GM12878 (cell line): ENCODE data around the gene RPS6KA5. TPM values are rescaled to one million over a fixed set of nuclear protein-coding genes. Genes with fewer than 3 reads are reported as not detected.

Experiments used
- ATAC-seq: fragments of 200-7000 bp; cut with Tn5 transposase; 3 replicates; pipeline ENCODE4 v1.9.1; 2020; ENCODE audit warnings: mild to moderate bottlenecking, moderate library complexity
- BruUV-seq: library from RNA; stranded (reverse); fragments of 400-500 nt; replicated peaks from 2 replicates; lab custom pipeline; 2021; lab: Mats Ljungman, UMichigan
- CTCF ChIA-PET: fragments of 300-600 bp; sonication (Branson Sonifier 250); formaldehyde crosslinking; extraction: SDS; loops from one replicate; lab custom pipeline; 2021; ENCODE audit warnings: inconsistent platforms; lab: Yijun Ruan, JAX
- POLR2A ChIA-PET: fragments of 350-600 bp; formaldehyde crosslinking; extraction: SDS; loops from one replicate; lab custom pipeline; 2021; ENCODE audit warnings: inconsistent platforms; lab: Charles Lee
- RAD21 ChIA-PET: fragments of 300-600 bp; sonication (Branson Sonifier 250); formaldehyde crosslinking; loops from one replicate; lab custom pipeline; 2023; ENCODE audit warnings: antibody characterized with exemption; ENCODE audit not compliant: unreplicated experiment; lab: Charles Lee
- SMC1A ChIA-PET: fragments of 300-600 bp; sonication (Branson Sonifier 250); formaldehyde crosslinking; loops from one replicate; lab custom pipeline; 2023; ENCODE audit not compliant: unreplicated experiment, uncharacterized antibody; lab: Charles Lee
- DNase-seq: peaks from one replicate; pipeline ENCODE4 v3.0.0-alpha.2; 2011; ENCODE audit warnings: low read depth, low spot score
- FAIRE-seq: peaks from 3 replicates; lab custom pipeline; 2011; peaks lifted over from hg19 to GRCh38; lab: Jason Lieb, UNC
- H2AFZ ChIP-seq: 2 replicates; pipeline ENCODE4 v1.6.0; 2011; ENCODE audit warnings: low read depth, low read length, control low read depth; ENCODE audit not compliant: control insufficient read depth
- H3K27ac ChIP-seq: 2 replicates; pipeline ENCODE4 v1.5.1; 2011; ENCODE audit warnings: control low read depth; ENCODE audit not compliant: control insufficient read depth, insufficient read depth
- H3K27me3 ChIP-seq, 2 experiments: replicated peaks in 1 of 2; 2 replicates each; pipeline versions ENCODE4 v1.6.0 to v1.6.1; 2011; ENCODE audit warnings: low read length in 1 of 2; ENCODE audit not compliant: control insufficient read depth in 2 of 2, insufficient read depth in 2 of 2
- H3K36me3 ChIP-seq, 2 experiments: 2 replicates each; pipeline ENCODE4 v1.5.1; 2011; ENCODE audit warnings: low read length in 1 of 2; ENCODE audit not compliant: control insufficient read depth in 2 of 2, insufficient read depth in 2 of 2
- H3K4me1 ChIP-seq: 2 replicates; pipeline ENCODE4 v1.6.1; 2011; ENCODE audit warnings: mild to moderate bottlenecking, low read length, moderate library complexity, mixed read lengths; ENCODE audit not compliant: control insufficient read depth, insufficient read depth
- H3K4me2 ChIP-seq: 2 replicates; pipeline ENCODE4 v1.6.0; 2011; ENCODE audit warnings: control low read depth; ENCODE audit not compliant: control insufficient read depth, insufficient read depth
- H3K4me3 ChIP-seq: fragments of 200-600 bp; sonication (generic); 2 replicates; pipeline ENCODE4 v1.5.1; 2016
- H3K79me2 ChIP-seq: 2 replicates; pipeline ENCODE4 v1.6.0; 2011; ENCODE audit warnings: low read length; ENCODE audit not compliant: control insufficient read depth, insufficient read depth
- H3K9ac ChIP-seq: 2 replicates; pipeline ENCODE4 v1.8.0; 2011; ENCODE audit warnings: low read length, control low read depth, mixed read lengths; ENCODE audit not compliant: control insufficient read depth, insufficient read depth
- H3K9me3 ChIP-seq: replicated peaks from 3 replicates; pipeline ENCODE4 v1.5.1; 2011; ENCODE audit warnings: mild to moderate bottlenecking, low read length; ENCODE audit not compliant: control insufficient read depth, insufficient read depth
- H4K20me1 ChIP-seq: 2 replicates; pipeline ENCODE4 v1.6.0; 2011; ENCODE audit not compliant: control insufficient read depth, insufficient read depth
- GATAD2B ChIP-seq: fragments of 450-650 bp; conservative IDR thresholded peaks from 2 replicates; pipeline ENCODE4 v1.6.1; 2017; ENCODE audit warnings: low read depth, mild to moderate bottlenecking, moderate library complexity
- HDAC2 ChIP-seq: fragments of 200-600 bp; sonication (generic); IDR thresholded peaks from 2 replicates; pipeline ENCODE4 v1.6.1; 2017
- HSF1 ChIP-seq: fragments of 150-350 bp; IDR thresholded peaks from 2 replicates; pipeline ENCODE4 v1.6.1; 2014; ENCODE audit warnings: mild to moderate bottlenecking, low read depth, low read length
- IRF3 ChIP-seq: fragments of 450-650 bp; IDR thresholded peaks from 2 replicates; pipeline ENCODE4 v1.6.1; 2014; ENCODE audit warnings: mild to moderate bottlenecking
- MEF2B ChIP-seq: fragments of 450-650 bp; IDR thresholded peaks from 2 replicates; pipeline ENCODE4 v1.6.1; 2018; ENCODE audit warnings: mild to moderate bottlenecking, moderate library complexity; ENCODE audit not compliant: partially characterized antibody, poor library complexity, severe bottlenecking
- POLR2AphosphoS2 ChIP-seq: IDR thresholded peaks from 2 replicates; pipeline ENCODE4 v1.6.1; 2011; ENCODE audit warnings: low read depth, mild to moderate bottlenecking, low read length, improper control_type of control experiment, moderate library complexity
- SREBF1 ChIP-seq: IDR thresholded peaks from 2 replicates; pipeline ENCODE4 v1.6.1; 2012; ENCODE audit warnings: mild to moderate bottlenecking, low read length
- SUZ12 ChIP-seq: fragments of 200-600 bp; sonication (generic); IDR thresholded peaks from one replicate; pipeline ENCODE4 v1.6.1; 2018; ENCODE audit warnings: antibody characterized with exemption, mild to moderate bottlenecking; ENCODE audit not compliant: unreplicated experiment
- WGBS: methylation state at CpG from one replicate; pipeline ENCODE4 v1.1.6; 2016; ENCODE audit warnings: low lambda C conversion rate; ENCODE audit not compliant: insufficient replicate concordance, insufficient coverage; ENCODE audit errors: missing lambda C conversion rate; 5-methylcytosine and 5-hydroxymethylcytosine counted together
- in situ Hi-C: fragments of 300-500 bp; cut with MboI; formaldehyde crosslinking; loops from 9 replicates; pipeline ENCODE4 v1.14.3; 2018; ENCODE audit warnings: mixed read lengths
- intact Hi-C: fragments of 100-400 bp; cut with micrococcal nuclease; formaldehyde crosslinking; loops from one replicate; pipeline ENCODE4 v1.14.2; 2022; ENCODE audit not compliant: unreplicated experiment
- polyA plus RNA-seq, 11 experiments: library from polyadenylated mRNA; depleted of rRNA in 4 of 11; unstranded in 6 of 11; stranded (reverse) in 5 of 11; fragments of >200 nt; fragmentation: Nextera tagmentation in 4 of 11; fragmentation: Illumina TruSeq in 1 of 11; extraction: Ambion mirVana in 4 of 11; extraction: Trizol in 1 of 11; gene quantifications; 1 replicate in 1 of 11; 2 replicates in 10 of 11; pipeline versions ENCODE4 v1.2.1 to v1.2.3, GENCODE V29; 2011 to 2016; ENCODE audit warnings: inconsistent platforms in 2 of 11, missing spikeins in 2 of 11, low read depth in 1 of 11
- total RNA-seq, 4 experiments: library from RNA; depleted of rRNA in 3 of 4; stranded (reverse); fragments of >200 nt in 3 of 4; fragmentation: Illumina TruSeq in 1 of 4; extraction: Trizol in 1 of 4; gene quantifications; 2 replicates each; pipeline versions ENCODE4 v1.2.1 to v1.2.3, GENCODE V29; 2013 to 2021

RPS6KA5 gene
- total and polyA plus RNA-seq, 10 of the 15 experiments (the other 5 are each of a cell fraction or from before 2014, with no cell fraction given) = 1.4 to 7.0 (median 3.7) TPM

GRCh38 chr14:91041450-91041849 lies 19.0 kb downstream of the RPS6KA5 start:
- Histone ChIP-seq H3K9me3 (no peaks in the 10 kb centered on the region), H3K4me3 (no peak overlapping the region), H3K9ac (no peak overlapping the region), H3K4me2 (no peak overlapping the region), H3K4me1 (peaks cover 4% of the 10 kb centered on the region), H3K36me3 (no peaks in the 10 kb centered on the region), H4K20me1 (no peaks in the 10 kb centered on the region), H3K27ac (no peak overlapping the region), H2AFZ (no peak overlapping the region), H3K27me3 (no peaks in the 10 kb centered on the region), H3K79me2 (no peaks in the 10 kb centered on the region)
- no peak for TF ChIP-seq HSF1
- TF ChIP-seq HDAC2 = no peak
- TF ChIP-seq SUZ12 = no peak
- no peak for TF ChIP-seq SREBF1
- TF ChIP-seq MEF2B = no peak
- no peak for TF ChIP-seq GATAD2B
- no peak for TF ChIP-seq IRF3
- TF ChIP-seq POLR2AphosphoS2 = no peak
- ChIA-PET CTCF (interaction anchor here (0.6 to 1.5 kb wide), 7 partner anchors 12 to 215 kb away, joined by 3 to 6 read pairs (median 3); partner anchors contain the start of gene RPS6KA5), POLR2A (interaction anchor here (0.6 to 2.7 kb wide), 3 partner anchors 9 to 1404 kb away, joined by 3 to 8 read pairs (median 4); no protein-coding TSS in a partner anchor), SMC1A (interaction anchor here (0.9 to 2.1 kb wide), 8 partner anchors 12 to 132 kb away, joined by 3 to 5 read pairs (median 4); no protein-coding TSS in a partner anchor), RAD21 (interaction anchor here (0.7 to 1.1 kb wide), 2 partner anchors 17 to 72 kb away, joined by 3 to 5 read pairs; partner anchors contain the start of gene DGLUCY)
- in situ Hi-C loops = no loop called here
- DNase-seq (no peak), ATAC-seq (no peak), FAIRE-seq (no peak)
- BruUV-seq = no TSS peak
- WGBS = 16% methylated on average over 2 of the region's 2 CpGs
- intact Hi-C loops = no loop called here
